Fibroblast of lung (primary cell): ENCODE results near the gene KANSL2.

Experiments used
- CTCF ChIP-seq, 2 donors: IDR thresholded peaks in 1 of 2; conservative IDR thresholded peaks in 1 of 2; 1 replicate in 1 of 2; 2 replicates in 1 of 2; pipeline ENCODE4 v1.5.1; 2011 to 2012; ENCODE audit warnings: low read length in 2 of 2, control low read depth in 1 of 2, inconsistent platforms in 1 of 2, low read depth in 1 of 2, mild to moderate bottlenecking in 1 of 2
- EZH2 ChIP-seq: IDR thresholded peaks from 2 replicates; pipeline ENCODE4 v1.5.1; 2012; ENCODE audit warnings: low read length, control low read depth, mild to moderate bottlenecking; ENCODE audit errors: missing control alignments

GRCh38 chr12:48640428-48640827, 41.6 kb downstream of the KANSL2 start:
- no peak for TF ChIP-seq CTCF (conservative IDR thresholded peaks at IDR 0.05 in 1 of 2, IDR thresholded peaks at IDR 0.05 in 1 of 2; ENCODE audit: low read depth in 1 of 2, low read length in 2 of 2)
- no peak for TF ChIP-seq EZH2
